GM12878 (cell line): ENCODE data around the gene ARL3. TPM values are rescaled to one million over a fixed set of nuclear protein-coding genes. Genes with fewer than 3 reads are reported as not detected.

Source experiments
- ATAC-seq: fragments of 200-7000 bp; cut with Tn5 transposase; 3 replicates; pipeline ENCODE4 v1.9.1; 2020; ENCODE audit warnings: mild to moderate bottlenecking, moderate library complexity
- BruUV-seq: library from RNA; stranded (reverse); fragments of 400-500 nt; replicated peaks from 2 replicates; lab custom pipeline; 2021; lab: Mats Ljungman, UMichigan
- CTCF ChIA-PET: fragments of 300-600 bp; sonication (Branson Sonifier 250); formaldehyde crosslinking; extraction: SDS; loops from one replicate; lab custom pipeline; 2021; ENCODE audit warnings: inconsistent platforms; lab: Yijun Ruan, JAX
- POLR2A ChIA-PET: fragments of 350-600 bp; formaldehyde crosslinking; extraction: SDS; loops from one replicate; lab custom pipeline; 2021; ENCODE audit warnings: inconsistent platforms; lab: Charles Lee
- RAD21 ChIA-PET: fragments of 300-600 bp; sonication (Branson Sonifier 250); formaldehyde crosslinking; loops from one replicate; lab custom pipeline; 2023; ENCODE audit warnings: antibody characterized with exemption; ENCODE audit not compliant: unreplicated experiment; lab: Charles Lee
- SMC1A ChIA-PET: fragments of 300-600 bp; sonication (Branson Sonifier 250); formaldehyde crosslinking; loops from one replicate; lab custom pipeline; 2023; ENCODE audit not compliant: unreplicated experiment, uncharacterized antibody; lab: Charles Lee
- DNase-seq: peaks from one replicate; pipeline ENCODE4 v3.0.0-alpha.2; 2011; ENCODE audit warnings: low read depth, low spot score
- FAIRE-seq: peaks from 3 replicates; lab custom pipeline; 2011; peaks lifted over from hg19 to GRCh38; lab: Jason Lieb, UNC
- H2AFZ ChIP-seq: 2 replicates; pipeline ENCODE4 v1.6.0; 2011; ENCODE audit warnings: low read depth, low read length, control low read depth; ENCODE audit not compliant: control insufficient read depth
- H3K27ac ChIP-seq: 2 replicates; pipeline ENCODE4 v1.5.1; 2011; ENCODE audit warnings: control low read depth; ENCODE audit not compliant: control insufficient read depth, insufficient read depth
- H3K27me3 ChIP-seq, 2 experiments: replicated peaks in 1 of 2; 2 replicates each; pipeline versions ENCODE4 v1.6.0 to v1.6.1; 2011; ENCODE audit warnings: low read length in 1 of 2; ENCODE audit not compliant: control insufficient read depth in 2 of 2, insufficient read depth in 2 of 2
- H3K36me3 ChIP-seq, 2 experiments: 2 replicates each; pipeline ENCODE4 v1.5.1; 2011; ENCODE audit warnings: low read length in 1 of 2; ENCODE audit not compliant: control insufficient read depth in 2 of 2, insufficient read depth in 2 of 2
- H3K4me1 ChIP-seq: 2 replicates; pipeline ENCODE4 v1.6.1; 2011; ENCODE audit warnings: mild to moderate bottlenecking, low read length, moderate library complexity, mixed read lengths; ENCODE audit not compliant: control insufficient read depth, insufficient read depth
- H3K4me2 ChIP-seq: 2 replicates; pipeline ENCODE4 v1.6.0; 2011; ENCODE audit warnings: control low read depth; ENCODE audit not compliant: control insufficient read depth, insufficient read depth
- H3K4me3 ChIP-seq: fragments of 200-600 bp; sonication (generic); 2 replicates; pipeline ENCODE4 v1.5.1; 2016
- H3K79me2 ChIP-seq: 2 replicates; pipeline ENCODE4 v1.6.0; 2011; ENCODE audit warnings: low read length; ENCODE audit not compliant: control insufficient read depth, insufficient read depth
- H3K9ac ChIP-seq: 2 replicates; pipeline ENCODE4 v1.8.0; 2011; ENCODE audit warnings: low read length, control low read depth, mixed read lengths; ENCODE audit not compliant: control insufficient read depth, insufficient read depth
- H3K9me3 ChIP-seq: replicated peaks from 3 replicates; pipeline ENCODE4 v1.5.1; 2011; ENCODE audit warnings: mild to moderate bottlenecking, low read length; ENCODE audit not compliant: control insufficient read depth, insufficient read depth
- H4K20me1 ChIP-seq: 2 replicates; pipeline ENCODE4 v1.6.0; 2011; ENCODE audit not compliant: control insufficient read depth, insufficient read depth
- BACH1 ChIP-seq: fragments of 450-650 bp; IDR thresholded peaks from 2 replicates; pipeline ENCODE4 v1.6.1; 2017; ENCODE audit warnings: mild to moderate bottlenecking, borderline replicate concordance
- BRCA1 ChIP-seq: IDR thresholded peaks from 2 replicates; pipeline ENCODE4 v1.6.1; 2011; ENCODE audit warnings: low read depth, low read length, improper control_type of control experiment
- CBX5 ChIP-seq: sonication (generic); IDR thresholded peaks from 2 replicates; pipeline ENCODE4 v1.6.1; 2016; ENCODE audit warnings: low read depth, moderate library complexity, mild to moderate bottlenecking, inconsistent platforms
- CEBPB ChIP-seq, 2 experiments: fragments of 150-350 bp in 1 of 2; IDR thresholded peaks; 2 replicates each; pipeline ENCODE4 v1.6.1; 2012 to 2014; ENCODE audit warnings: low read depth in 2 of 2, low read length in 2 of 2, borderline replicate concordance in 1 of 2, inconsistent platforms in 1 of 2
- CHD2 ChIP-seq: IDR thresholded peaks from 2 replicates; pipeline ENCODE4 v1.6.1; 2011; ENCODE audit warnings: low read depth, low read length, improper control_type of control experiment, borderline replicate concordance
- EP300 ChIP-seq, 2 experiments: fragments of 150-350 bp in 1 of 2; IDR thresholded peaks; 2 replicates each; pipeline ENCODE4 v1.6.1; 2011 to 2012; ENCODE audit warnings: low read depth in 2 of 2, low read length in 2 of 2, borderline replicate concordance in 1 of 2, improper control_type of control experiment in 1 of 2, inconsistent platforms in 1 of 2; ENCODE audit not compliant: control insufficient read depth in 1 of 2
- HSF1 ChIP-seq: fragments of 150-350 bp; IDR thresholded peaks from 2 replicates; pipeline ENCODE4 v1.6.1; 2014; ENCODE audit warnings: mild to moderate bottlenecking, low read depth, low read length
- IKZF1 ChIP-seq: fragments of 450-650 bp; conservative IDR thresholded peaks from 2 replicates; pipeline ENCODE4 v1.6.1; 2017; ENCODE audit warnings: antibody characterized with exemption, mild to moderate bottlenecking
- LARP7 ChIP-seq: fragments of 450-650 bp; IDR thresholded peaks from 2 replicates; pipeline ENCODE4 v1.6.1; 2017; ENCODE audit warnings: mild to moderate bottlenecking
- RUNX3 ChIP-seq: IDR thresholded peaks from 2 replicates; pipeline ENCODE4 v1.6.1; 2012; ENCODE audit warnings: low read length, inconsistent platforms
- SMARCA5 ChIP-seq: fragments of 450-650 bp; IDR thresholded peaks from 2 replicates; pipeline ENCODE4 v1.6.1; 2017; ENCODE audit warnings: mild to moderate bottlenecking
- SREBF2 ChIP-seq: IDR thresholded peaks from 2 replicates; pipeline ENCODE4 v1.6.1; 2012; ENCODE audit warnings: mild to moderate bottlenecking, low read length
- TCF3 ChIP-seq: IDR thresholded peaks from 2 replicates; pipeline ENCODE4 v1.6.1; 2012; ENCODE audit warnings: low read depth, mild to moderate bottlenecking, low read length, borderline replicate concordance; ENCODE audit not compliant: insufficient read depth
- ZBTB33 ChIP-seq: fragments of 450-650 bp; IDR thresholded peaks from 2 replicates; pipeline ENCODE4 v1.6.1; 2017; ENCODE audit warnings: mild to moderate bottlenecking
- ZZZ3 ChIP-seq: IDR thresholded peaks from 2 replicates; pipeline ENCODE4 v1.6.1; 2011; ENCODE audit warnings: low read depth; ENCODE audit not compliant: control insufficient read depth, insufficient read length
- WGBS: methylation state at CpG from one replicate; pipeline ENCODE4 v1.1.6; 2016; ENCODE audit warnings: low lambda C conversion rate; ENCODE audit not compliant: insufficient replicate concordance, insufficient coverage; ENCODE audit errors: missing lambda C conversion rate; 5-methylcytosine and 5-hydroxymethylcytosine counted together
- in situ Hi-C: fragments of 300-500 bp; cut with MboI; formaldehyde crosslinking; loops from 9 replicates; pipeline ENCODE4 v1.14.3; 2018; ENCODE audit warnings: mixed read lengths
- intact Hi-C: fragments of 100-400 bp; cut with micrococcal nuclease; formaldehyde crosslinking; loops from one replicate; pipeline ENCODE4 v1.14.2; 2022; ENCODE audit not compliant: unreplicated experiment
- polyA plus RNA-seq, 11 experiments: library from polyadenylated mRNA; depleted of rRNA in 4 of 11; unstranded in 6 of 11; stranded (reverse) in 5 of 11; fragments of >200 nt; fragmentation: Nextera tagmentation in 4 of 11; fragmentation: Illumina TruSeq in 1 of 11; extraction: Ambion mirVana in 4 of 11; extraction: Trizol in 1 of 11; gene quantifications; 1 replicate in 1 of 11; 2 replicates in 10 of 11; pipeline versions ENCODE4 v1.2.1 to v1.2.3, GENCODE V29; 2011 to 2016; ENCODE audit warnings: inconsistent platforms in 2 of 11, missing spikeins in 2 of 11, low read depth in 1 of 11
- total RNA-seq, 4 experiments: library from RNA; depleted of rRNA in 3 of 4; stranded (reverse); fragments of >200 nt in 3 of 4; fragmentation: Illumina TruSeq in 1 of 4; extraction: Trizol in 1 of 4; gene quantifications; 2 replicates each; pipeline versions ENCODE4 v1.2.1 to v1.2.3, GENCODE V29; 2013 to 2021
- TF ChIP-seq, protein P1 (sequence below): fragments of 450-650 bp; IDR thresholded peaks from 2 replicates; pipeline ENCODE4 v1.6.1; 2016; ENCODE audit warnings: mild to moderate bottlenecking, moderate library complexity, borderline replicate concordance

Gene ARL3
- total and polyA plus RNA-seq, 10 of the 15 experiments (the other 5 are each of a cell fraction or from before 2014, with no cell fraction given): 4.9 to 26.1 (median 11.0) TPM

DNA sequence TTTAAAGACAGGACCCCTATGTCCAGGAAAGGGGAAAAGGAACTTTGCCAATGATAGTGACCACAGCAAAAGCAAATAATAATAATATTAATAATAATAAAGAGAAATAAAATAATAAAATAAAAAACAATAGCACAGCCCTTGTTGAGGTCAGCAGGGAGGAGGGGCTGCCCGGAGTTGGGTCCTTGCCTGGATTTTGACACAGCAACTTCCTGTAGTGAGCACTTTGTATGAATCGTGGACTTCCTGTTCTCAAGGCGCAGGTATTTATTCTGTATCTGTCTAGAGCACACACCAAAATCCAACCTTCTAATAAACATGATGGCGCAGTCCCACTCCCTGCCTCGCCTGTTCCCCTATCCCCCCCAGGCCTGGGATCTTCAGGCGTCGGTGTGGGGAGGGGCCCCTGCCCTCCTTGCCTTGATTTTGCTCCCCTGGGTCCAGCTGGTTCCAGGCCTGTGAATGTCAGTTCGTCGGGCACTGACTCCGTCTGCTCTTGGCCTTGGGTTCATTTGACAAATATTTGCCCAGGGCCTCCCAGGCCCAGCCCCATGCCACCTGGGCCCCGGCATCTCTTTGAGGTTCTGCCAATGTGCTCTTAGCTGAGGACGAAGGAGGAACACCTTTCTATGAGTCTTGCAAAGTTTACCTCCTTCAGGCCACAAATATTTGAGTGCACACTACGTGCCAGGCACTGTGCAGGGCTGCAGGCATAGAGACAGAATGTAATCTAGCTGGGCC is 56.0 kb downstream of the ARL3 start:
- peaks cover 30% of the 10 kb centered on the region for H3K4me1 ChIP-seq
- H3K9ac ChIP-seq: no peak overlapping the region
- in situ Hi-C loops (no loop called here), intact Hi-C loops (no loop called here)
- H4K20me1 ChIP-seq: no peaks in the 10 kb centered on the region
- 73% methylated on average over 13 of the region's 13 CpGs for WGBS
- FAIRE-seq (no peak), DNase-seq (no peak), ATAC-seq (no peak)
- H3K4me2 ChIP-seq: no peak overlapping the region
- SMC1A ChIA-PET: interaction anchor here (1.5 to 4.6 kb wide), 3 partner anchors 12 to 17 kb away, joined by 5 to 45 read pairs (median 27); partner anchors contain the start of gene TRIM8
- H3K36me3 ChIP-seq: peaks cover 27 to 36% of the 10 kb centered on the region in 2 experiments
- CTCF ChIA-PET: interaction anchor here (9.4 kb wide), 1 partner anchor 18 kb away, joined by 82 read pairs; no protein-coding TSS in a partner anchor
- no peak overlapping the region for H2AFZ ChIP-seq
- BruUV-seq: TSS peak; percentile 34
- POLR2A ChIA-PET: interaction anchor here (0.6 to 4.1 kb wide), 5 partner anchors 8 to 49 kb away, joined by 3 to 52 read pairs (median 5); partner anchors contain the start of gene TRIM8
- H3K27me3 ChIP-seq: no peaks in the 10 kb centered on the region
- H3K9me3 ChIP-seq: no peaks in the 10 kb centered on the region
- no peak overlapping the region for H3K27ac ChIP-seq
- no peak overlapping the region for H3K4me3 ChIP-seq
- peaks cover 15% of the 10 kb centered on the region for H3K79me2 ChIP-seq
- RAD21 ChIA-PET: interaction anchor here (0.9 to 4.8 kb wide), 2 partner anchors 18 to 56 kb away, joined by 3 to 65 read pairs; partner anchors contain the start of genes ARL3 and SFXN2
- TF ChIP-seq ZZZ3: no peak
- no peak for TF ChIP-seq RUNX3
- no peak for TF ChIP-seq ZBTB33
- no peak for TF ChIP-seq HSF1
- no peak for TF ChIP-seq CBX5
- no peak for TF ChIP-seq IKZF1
- TF ChIP-seq, protein P1, sequence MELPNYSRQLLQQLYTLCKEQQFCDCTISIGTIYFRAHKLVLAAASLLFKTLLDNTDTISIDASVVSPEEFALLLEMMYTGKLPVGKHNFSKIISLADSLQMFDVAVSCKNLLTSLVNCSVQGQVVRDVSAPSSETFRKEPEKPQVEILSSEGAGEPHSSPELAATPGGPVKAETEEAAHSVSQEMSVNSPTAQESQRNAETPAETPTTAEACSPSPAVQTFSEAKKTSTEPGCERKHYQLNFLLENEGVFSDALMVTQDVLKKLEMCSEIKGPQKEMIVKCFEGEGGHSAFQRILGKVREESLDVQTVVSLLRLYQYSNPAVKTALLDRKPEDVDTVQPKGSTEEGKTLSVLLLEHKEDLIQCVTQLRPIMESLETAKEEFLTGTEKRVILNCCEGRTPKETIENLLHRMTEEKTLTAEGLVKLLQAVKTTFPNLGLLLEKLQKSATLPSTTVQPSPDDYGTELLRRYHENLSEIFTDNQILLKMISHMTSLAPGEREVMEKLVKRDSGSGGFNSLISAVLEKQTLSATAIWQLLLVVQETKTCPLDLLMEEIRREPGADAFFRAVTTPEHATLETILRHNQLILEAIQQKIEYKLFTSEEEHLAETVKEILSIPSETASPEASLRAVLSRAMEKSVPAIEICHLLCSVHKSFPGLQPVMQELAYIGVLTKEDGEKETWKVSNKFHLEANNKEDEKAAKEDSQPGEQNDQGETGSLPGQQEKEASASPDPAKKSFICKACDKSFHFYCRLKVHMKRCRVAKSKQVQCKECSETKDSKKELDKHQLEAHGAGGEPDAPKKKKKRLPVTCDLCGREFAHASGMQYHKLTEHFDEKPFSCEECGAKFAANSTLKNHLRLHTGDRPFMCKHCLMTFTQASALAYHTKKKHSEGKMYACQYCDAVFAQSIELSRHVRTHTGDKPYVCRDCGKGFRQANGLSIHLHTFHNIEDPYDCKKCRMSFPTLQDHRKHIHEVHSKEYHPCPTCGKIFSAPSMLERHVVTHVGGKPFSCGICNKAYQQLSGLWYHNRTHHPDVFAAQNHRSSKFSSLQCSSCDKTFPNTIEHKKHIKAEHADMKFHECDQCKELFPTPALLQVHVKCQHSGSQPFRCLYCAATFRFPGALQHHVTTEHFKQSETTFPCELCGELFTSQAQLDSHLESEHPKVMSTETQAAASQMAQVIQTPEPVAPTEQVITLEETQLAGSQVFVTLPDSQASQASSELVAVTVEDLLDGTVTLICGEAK: no peak
- TF ChIP-seq TCF3: no peak
- no peak for TF ChIP-seq CHD2
- no peak for TF ChIP-seq SMARCA5
- TF ChIP-seq BRCA1: no peak
- TF ChIP-seq EP300 (IDR thresholded peaks at IDR 0.05; ENCODE audit: borderline replicate concordance in 1 of 2, control insufficient read depth in 1 of 2, low read depth in 2 of 2, low read length in 2 of 2): no peak
- TF ChIP-seq SREBF2: no peak
- TF ChIP-seq CEBPB (IDR thresholded peaks at IDR 0.05; ENCODE audit: borderline replicate concordance in 1 of 2, low read depth in 2 of 2, low read length in 2 of 2): no peak
- TF ChIP-seq LARP7: no peak
- no peak for TF ChIP-seq BACH1
